Body of pancreas (tissue), 4 donors: ENCODE data around the gene HTRA2.

Source experiments
- CTCF ChIP-seq, 7 experiments: fragments of 450-650 bp in 4 of 7; fragments of 200-600 bp in 3 of 7; sonication (generic) in 3 of 7; IDR thresholded peaks; one replicate each; pipeline ENCODE4 v1.5.1; 2016 to 2019; ENCODE audit warnings: antibody characterized with exemption in 7 of 7
- POLR2A ChIP-seq, 3 donors: fragments of 450-650 bp; IDR thresholded peaks; one replicate each; pipeline ENCODE4 v1.6.1; 2016; ENCODE audit warnings: antibody characterized with exemption in 3 of 3, mild to moderate bottlenecking in 2 of 3

GRCh38 chr2:74537140-74537539 is 7.4 kb downstream of the HTRA2 start:
- TF ChIP-seq POLR2A (IDR thresholded peaks at IDR 0.05) (no peak), CTCF (IDR thresholded peaks at IDR 0.05) (no peak)
